AG09309 (cell line): ENCODE results near the gene ZBTB16.
A peak's percentile ranks its signal among the peaks of the same experiment; 100 is the strongest.

Experiments used
- DNase-seq: peaks from one replicate; pipeline ENCODE4 v3.0.0-alpha.2; 2010; ENCODE audit warnings: low read depth
- H3K4me3 ChIP-seq: 2 replicates; pipeline ENCODE4 v1.5.1; 2011; ENCODE audit warnings: mild to moderate bottlenecking, low read depth, low read length, moderate library complexity; ENCODE audit not compliant: control insufficient read depth
- CTCF ChIP-seq: IDR thresholded peaks from 2 replicates; pipeline ENCODE4 v1.5.1; 2011; ENCODE audit warnings: mild to moderate bottlenecking, low read depth, low read length, inconsistent platforms; ENCODE audit not compliant: insufficient read depth, control insufficient read depth; ENCODE audit errors: missing control alignments

Gene ZBTB16

GRCh38 chr11:114285599-114285998, 226.1 kb downstream of the ZBTB16 start:
- no peak for TF ChIP-seq CTCF
- no peak for DNase-seq
- no peak overlapping the region for H3K4me3 ChIP-seq

- no peak for TF ChIP-seq CTCF
- no peak for DNase-seq
- H3K4me3 ChIP-seq: no peak overlapping the region
These were observed 226.7 kb downstream of the ZBTB16 start for GRCh38 chr11:114286229-114286628.

GRCh38 chr11:114287154-114287553, 227.6 kb downstream of the ZBTB16 start:
- DNase-seq: no peak
- no peak overlapping the region for H3K4me3 ChIP-seq
- no peak for TF ChIP-seq CTCF

- DNase-seq: no peak
- no peak for TF ChIP-seq CTCF
These were observed 228.6 kb downstream of the ZBTB16 start for GRCh38 chr11:114288136-114288535.

GRCh38 chr11:114289779-114290178, 230.3 kb downstream of the ZBTB16 start:
- H3K4me3 ChIP-seq: no peak overlapping the region
- DNase-seq: no peak
- TF ChIP-seq CTCF: no peak

More at GRCh38 chr11:114288136-114288535, 228.6 kb downstream of the ZBTB16 start:
- H3K4me3 ChIP-seq: no peak overlapping the region

- peak overlapping the region; percentile 11; the same call in 1 of the 2 replicates for H3K4me3 ChIP-seq
- TF ChIP-seq CTCF: no peak
These were observed 231.2 kb downstream of the ZBTB16 start for GRCh38 chr11:114290503-114291235.

More at GRCh38 chr11:114290503-114291235, 231.2 kb downstream of the ZBTB16 start:
- DNase-seq: no peak
